Lower leg skin (tissue), 4 donors: Measurements from ENCODE around the gene PPARGC1A. TPM values are rescaled to one million over a fixed set of nuclear protein-coding genes. Genes with fewer than 3 reads are reported as not detected.

Experiments used
- DNase-seq, 2 donors: peaks; one replicate each; pipeline ENCODE4 v3.0.0-alpha.2; 2019; ENCODE audit warnings: low spot score in 2 of 2
- H3K4me3 ChIP-seq: fragments of 200-600 bp; sonication (generic); 2 replicates; pipeline ENCODE4 v1.5.1; 2017; ENCODE audit warnings: mild to moderate bottlenecking, low read depth; ENCODE audit not compliant: poor library complexity, severe bottlenecking
- POLR2A ChIP-seq, 2 donors: fragments of 450-650 bp; IDR thresholded peaks; one replicate each; pipeline ENCODE4 v1.6.1; 2016 to 2017; ENCODE audit warnings: antibody characterized with exemption in 2 of 2, mild to moderate bottlenecking in 1 of 2, moderate library complexity in 1 of 2
- WGBS, 2 donors: methylation state at CpG; one replicate each; pipeline ENCODE4 v1.1.5; 2018; 5-methylcytosine and 5-hydroxymethylcytosine counted together
- intact Hi-C: fragments of 100-400 bp; cut with DNase I; formaldehyde crosslinking; loops from one replicate; pipeline ENCODE4 v1.15.0; 2023; ENCODE audit warnings: low total_unique reads
- total RNA-seq, 4 donors: library from RNA; depleted of rRNA; stranded (reverse); fragments of >200 nt; gene quantifications; one replicate each; pipeline ENCODE4 v1.1.0, GENCODE V29; 2016
- TF ChIP-seq, protein P1 (sequence below), 3 donors: fragments of 450-650 bp; IDR thresholded peaks; one replicate each; pipeline ENCODE4 v1.5.1; 2016; ENCODE audit warnings: antibody characterized with exemption in 3 of 3, mild to moderate bottlenecking in 3 of 3, moderate library complexity in 2 of 3

Gene PPARGC1A
- total RNA-seq, 4 donors from 2014 or later, result 3.4 to 40.0 (median 14.1) TPM

DNA sequence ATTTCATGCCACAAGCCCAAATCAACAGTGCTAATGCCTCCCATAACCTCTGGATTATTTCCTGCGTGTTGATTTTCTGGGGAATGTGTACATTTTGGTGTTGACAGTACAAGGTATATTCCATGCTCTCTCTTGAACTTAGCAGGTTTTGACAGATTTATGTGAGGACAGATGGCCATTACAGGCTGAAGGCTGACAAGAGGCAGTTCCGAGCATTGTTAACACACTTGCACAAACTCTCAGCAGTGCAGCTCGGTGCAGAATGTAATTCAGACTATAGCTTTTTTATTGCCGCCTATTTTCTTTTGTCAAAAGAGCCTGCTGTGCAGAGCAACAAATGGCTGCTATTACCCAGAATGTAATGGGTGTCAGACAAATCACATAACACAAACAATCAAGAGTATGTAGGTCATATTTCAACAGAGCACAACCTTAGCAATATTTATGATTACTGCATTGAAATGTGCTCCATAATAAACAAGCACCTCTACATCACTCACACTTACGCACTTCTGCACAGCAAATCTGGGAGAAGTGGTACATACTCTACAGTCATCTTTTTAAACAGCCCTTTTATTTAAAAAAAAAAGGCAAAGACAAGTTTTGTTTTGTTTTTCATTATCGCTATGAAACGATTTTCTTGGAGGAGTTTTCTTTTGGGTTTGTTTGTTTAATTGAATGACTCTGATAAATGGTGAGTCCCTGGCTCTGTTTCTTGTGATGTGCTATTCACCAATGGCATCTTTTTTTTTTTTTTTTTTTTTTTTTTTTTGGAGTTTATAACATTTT, 71.6 kb downstream of the PPARGC1A start:
- no peak for DNase-seq
- TF ChIP-seq, protein P1, sequence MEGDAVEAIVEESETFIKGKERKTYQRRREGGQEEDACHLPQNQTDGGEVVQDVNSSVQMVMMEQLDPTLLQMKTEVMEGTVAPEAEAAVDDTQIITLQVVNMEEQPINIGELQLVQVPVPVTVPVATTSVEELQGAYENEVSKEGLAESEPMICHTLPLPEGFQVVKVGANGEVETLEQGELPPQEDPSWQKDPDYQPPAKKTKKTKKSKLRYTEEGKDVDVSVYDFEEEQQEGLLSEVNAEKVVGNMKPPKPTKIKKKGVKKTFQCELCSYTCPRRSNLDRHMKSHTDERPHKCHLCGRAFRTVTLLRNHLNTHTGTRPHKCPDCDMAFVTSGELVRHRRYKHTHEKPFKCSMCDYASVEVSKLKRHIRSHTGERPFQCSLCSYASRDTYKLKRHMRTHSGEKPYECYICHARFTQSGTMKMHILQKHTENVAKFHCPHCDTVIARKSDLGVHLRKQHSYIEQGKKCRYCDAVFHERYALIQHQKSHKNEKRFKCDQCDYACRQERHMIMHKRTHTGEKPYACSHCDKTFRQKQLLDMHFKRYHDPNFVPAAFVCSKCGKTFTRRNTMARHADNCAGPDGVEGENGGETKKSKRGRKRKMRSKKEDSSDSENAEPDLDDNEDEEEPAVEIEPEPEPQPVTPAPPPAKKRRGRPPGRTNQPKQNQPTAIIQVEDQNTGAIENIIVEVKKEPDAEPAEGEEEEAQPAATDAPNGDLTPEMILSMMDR (IDR thresholded peaks at IDR 0.05), result no peak
- no peak for TF ChIP-seq POLR2A (IDR thresholded peaks at IDR 0.05)
- H3K4me3 ChIP-seq, result no peak overlapping the region
- intact Hi-C loops, result no loop called here
- 61 to 62% methylated on average over 7 of the region's 7 CpGs for WGBS, 2 donors

DNA sequence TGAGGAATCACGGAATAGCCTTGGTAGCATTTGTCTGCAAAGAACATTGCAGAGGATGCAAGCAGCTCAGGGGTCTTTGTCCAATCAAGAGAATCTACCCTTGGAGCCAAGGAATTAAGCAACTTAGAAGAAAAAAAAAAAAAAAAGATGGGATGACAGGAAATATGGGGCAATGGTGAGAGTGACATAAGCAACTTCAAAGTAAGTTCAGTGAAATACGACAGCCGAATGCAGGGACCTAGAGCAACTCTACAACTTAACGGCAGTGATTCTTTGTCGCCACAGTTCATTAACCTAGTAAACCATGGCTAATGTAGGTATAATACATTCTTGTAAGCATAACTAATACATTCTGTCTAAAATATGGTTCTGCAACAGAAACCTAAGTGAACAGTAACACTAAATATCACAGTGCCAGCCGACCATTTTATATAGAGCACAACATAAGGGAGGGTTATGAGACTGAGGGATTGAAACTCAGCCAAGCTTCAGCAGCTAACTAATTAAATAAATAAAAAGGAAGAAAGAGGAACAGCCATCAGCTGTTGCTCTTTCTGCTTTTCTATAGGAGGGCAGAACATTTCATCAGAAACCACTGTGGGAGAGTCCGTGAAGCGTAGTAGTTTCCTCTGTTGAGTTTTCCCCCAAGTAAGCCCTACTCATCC, 74.7 kb downstream of the PPARGC1A start:
- H3K4me3 ChIP-seq, result no peak overlapping the region
- DNase-seq, result no peak
- intact Hi-C loops, result no loop called here
- no peak for TF ChIP-seq POLR2A (IDR thresholded peaks at IDR 0.05)
- TF ChIP-seq, protein P1 (IDR thresholded peaks at IDR 0.05), result no peak
- WGBS, 2 donors, result 85 to 88% methylated on average over 8 of the region's 8 CpGs

DNA sequence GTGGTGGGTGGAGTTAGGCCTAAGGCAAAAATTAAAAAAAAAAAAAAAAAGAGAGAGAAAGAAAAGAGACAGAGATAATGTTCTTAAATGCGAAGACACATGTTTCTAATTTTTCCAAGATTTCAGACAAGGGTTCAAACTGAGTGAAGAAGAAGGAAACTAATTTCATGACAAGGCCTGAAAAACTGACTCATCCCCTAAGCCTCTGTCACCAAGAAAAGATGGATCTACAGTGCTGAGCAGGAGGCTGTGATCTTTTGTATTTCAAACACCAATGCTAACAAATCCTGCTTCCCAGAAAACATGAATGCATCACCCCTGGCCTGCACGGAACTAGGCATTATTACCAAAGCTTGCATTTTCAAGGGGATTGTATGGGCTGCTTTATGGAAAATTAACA, 75.3 kb downstream of the PPARGC1A start:
- TF ChIP-seq POLR2A (IDR thresholded peaks at IDR 0.05), result no peak
- TF ChIP-seq, protein P1 (IDR thresholded peaks at IDR 0.05), result no peak
- no peak overlapping the region for H3K4me3 ChIP-seq
- intact Hi-C loops, result no loop called here
- DNase-seq, result no peak
- WGBS, 2 donors, result 89 to 94% methylated on average over 2 of the region's 2 CpGs

GRCh38 chr4:23811161-23811560, 78.7 kb downstream of the PPARGC1A start:
- DNase-seq, result no peak
- TF ChIP-seq POLR2A (IDR thresholded peaks at IDR 0.05), result no peak
- TF ChIP-seq, protein P1 (IDR thresholded peaks at IDR 0.05), result no peak
- intact Hi-C loops, result no loop called here
- no peak overlapping the region for H3K4me3 ChIP-seq
- WGBS, 2 donors, result 93 to 96% methylated on average over 2 of the region's 2 CpGs

- no peak overlapping the region for H3K4me3 ChIP-seq
- TF ChIP-seq POLR2A (IDR thresholded peaks at IDR 0.05), result no peak
- TF ChIP-seq, protein P1 (IDR thresholded peaks at IDR 0.05), result no peak
- intact Hi-C loops, result no loop called here
- 83 to 85% methylated on average over 5 of the region's 5 CpGs for WGBS, 2 donors
- DNase-seq, result no peak
Observed at GRCh38 chr4:23805450-23805851, 84.4 kb downstream of the PPARGC1A start.
